Measurements from ENCODE around the gene KLHL3. TPM values are rescaled to one million over a fixed set of nuclear protein-coding genes. Genes with fewer than 3 reads are reported as not detected.

KLHL3 gene
- total RNA-seq, 1 experiment from 2014 or later = 16.9 TPM

DNA sequence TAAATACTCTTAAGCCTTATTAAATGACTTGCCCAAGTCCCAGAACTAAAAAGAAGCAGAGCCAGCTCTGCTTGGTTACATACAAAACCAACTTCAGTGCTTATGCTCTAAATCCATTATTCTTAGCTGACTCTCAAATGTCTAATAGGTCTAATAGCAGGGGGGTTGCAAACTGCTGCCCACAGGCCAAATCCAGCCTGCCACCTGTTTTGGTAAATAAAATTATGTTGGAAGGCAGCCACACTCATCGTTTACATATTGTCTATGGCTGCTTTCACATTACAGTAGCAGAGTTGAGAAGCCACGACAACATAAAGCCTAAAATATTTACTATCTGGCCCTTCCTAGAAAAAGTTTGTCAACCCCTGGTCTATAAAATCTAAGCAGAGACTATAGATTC, 69.0 kb downstream of the KLHL3 start:
- no peak for DNase-seq
- Mint-ChIP-seq H3K27ac (ENCODE audit: unreplicated experiment) (peak overlapping the region; percentile 28), H3K4me1 (ENCODE audit: low read depth, unreplicated experiment) (peaks cover 58% of the 10 kb centered on the region), H3K27me3 (ENCODE audit: unreplicated experiment) (no peaks in the 10 kb centered on the region), H3K36me3 (ENCODE audit: insufficient read depth, unreplicated experiment) (peaks cover 8% of the 10 kb centered on the region), H3K9me3 (ENCODE audit: low read depth, unreplicated experiment) (no peaks in the 10 kb centered on the region), H3K4me3 (ENCODE audit: low read depth, unreplicated experiment) (peak overlapping the region; percentile 14)
- intact Hi-C loops (cut with micrococcal nuclease; ENCODE audit: unreplicated experiment) = loop anchor here (2.0 to 10.0 kb wide), 2 partner anchors 52 to 158 kb away; no protein-coding TSS in a partner anchor
- CTCF ChIA-PET = interaction anchor here (0.5 to 2.1 kb wide), 9 partner anchors 37 to 94 kb away, joined by 3 to 12 read pairs (median 5); partner anchors contain the start of gene HNRNPA0
- no TSS peak for BruUV-seq (replicated peaks)
- TF ChIP-seq, protein P1, sequence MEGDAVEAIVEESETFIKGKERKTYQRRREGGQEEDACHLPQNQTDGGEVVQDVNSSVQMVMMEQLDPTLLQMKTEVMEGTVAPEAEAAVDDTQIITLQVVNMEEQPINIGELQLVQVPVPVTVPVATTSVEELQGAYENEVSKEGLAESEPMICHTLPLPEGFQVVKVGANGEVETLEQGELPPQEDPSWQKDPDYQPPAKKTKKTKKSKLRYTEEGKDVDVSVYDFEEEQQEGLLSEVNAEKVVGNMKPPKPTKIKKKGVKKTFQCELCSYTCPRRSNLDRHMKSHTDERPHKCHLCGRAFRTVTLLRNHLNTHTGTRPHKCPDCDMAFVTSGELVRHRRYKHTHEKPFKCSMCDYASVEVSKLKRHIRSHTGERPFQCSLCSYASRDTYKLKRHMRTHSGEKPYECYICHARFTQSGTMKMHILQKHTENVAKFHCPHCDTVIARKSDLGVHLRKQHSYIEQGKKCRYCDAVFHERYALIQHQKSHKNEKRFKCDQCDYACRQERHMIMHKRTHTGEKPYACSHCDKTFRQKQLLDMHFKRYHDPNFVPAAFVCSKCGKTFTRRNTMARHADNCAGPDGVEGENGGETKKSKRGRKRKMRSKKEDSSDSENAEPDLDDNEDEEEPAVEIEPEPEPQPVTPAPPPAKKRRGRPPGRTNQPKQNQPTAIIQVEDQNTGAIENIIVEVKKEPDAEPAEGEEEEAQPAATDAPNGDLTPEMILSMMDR (IDR thresholded peaks at IDR 0.05; ENCODE audit: unreplicated experiment) = no peak

DNA sequence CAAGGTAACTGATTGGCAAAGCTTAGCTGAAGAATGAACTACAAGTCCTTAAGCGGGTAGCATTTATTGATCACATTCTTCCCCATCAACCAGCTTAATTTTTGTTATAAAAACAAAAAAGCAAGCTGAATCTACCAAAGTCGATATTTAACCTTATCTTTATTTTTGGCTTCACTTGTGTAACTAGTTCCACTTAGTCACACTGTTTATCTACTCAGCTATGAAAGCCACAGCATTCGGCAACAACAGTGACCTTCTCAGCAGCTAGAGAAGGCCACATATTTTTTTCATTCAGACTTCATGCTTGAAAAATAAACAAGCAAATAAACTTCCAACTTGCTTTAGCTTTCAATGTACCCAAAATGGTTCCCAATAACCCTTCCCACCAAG, 69.4 kb downstream of the KLHL3 start:
- TF ChIP-seq, protein P1 (IDR thresholded peaks at IDR 0.05; ENCODE audit: unreplicated experiment) = no peak
- no peak for DNase-seq
- peak overlapping the region; percentile 14 for H3K4me3 Mint-ChIP-seq (ENCODE audit: low read depth, unreplicated experiment)
- H3K4me1 Mint-ChIP-seq (ENCODE audit: low read depth, unreplicated experiment) = peaks cover 62% of the 10 kb centered on the region
- intact Hi-C loops (cut with micrococcal nuclease; ENCODE audit: unreplicated experiment) = loop anchor here (2.0 to 10.0 kb wide), 2 partner anchors 52 to 158 kb away; no protein-coding TSS in a partner anchor
- H3K27ac Mint-ChIP-seq (ENCODE audit: unreplicated experiment) = peak overlapping the region; percentile 28
- peaks cover 8% of the 10 kb centered on the region for H3K36me3 Mint-ChIP-seq (ENCODE audit: insufficient read depth, unreplicated experiment)
- no TSS peak for BruUV-seq (replicated peaks)
- H3K27me3 Mint-ChIP-seq (ENCODE audit: unreplicated experiment) = no peaks in the 10 kb centered on the region
- CTCF ChIA-PET = interaction anchor here (0.5 to 2.1 kb wide), 9 partner anchors 37 to 93 kb away, joined by 3 to 12 read pairs (median 5); partner anchors contain the start of gene HNRNPA0
- no peaks in the 10 kb centered on the region for H3K9me3 Mint-ChIP-seq (ENCODE audit: low read depth, unreplicated experiment)

DNA sequence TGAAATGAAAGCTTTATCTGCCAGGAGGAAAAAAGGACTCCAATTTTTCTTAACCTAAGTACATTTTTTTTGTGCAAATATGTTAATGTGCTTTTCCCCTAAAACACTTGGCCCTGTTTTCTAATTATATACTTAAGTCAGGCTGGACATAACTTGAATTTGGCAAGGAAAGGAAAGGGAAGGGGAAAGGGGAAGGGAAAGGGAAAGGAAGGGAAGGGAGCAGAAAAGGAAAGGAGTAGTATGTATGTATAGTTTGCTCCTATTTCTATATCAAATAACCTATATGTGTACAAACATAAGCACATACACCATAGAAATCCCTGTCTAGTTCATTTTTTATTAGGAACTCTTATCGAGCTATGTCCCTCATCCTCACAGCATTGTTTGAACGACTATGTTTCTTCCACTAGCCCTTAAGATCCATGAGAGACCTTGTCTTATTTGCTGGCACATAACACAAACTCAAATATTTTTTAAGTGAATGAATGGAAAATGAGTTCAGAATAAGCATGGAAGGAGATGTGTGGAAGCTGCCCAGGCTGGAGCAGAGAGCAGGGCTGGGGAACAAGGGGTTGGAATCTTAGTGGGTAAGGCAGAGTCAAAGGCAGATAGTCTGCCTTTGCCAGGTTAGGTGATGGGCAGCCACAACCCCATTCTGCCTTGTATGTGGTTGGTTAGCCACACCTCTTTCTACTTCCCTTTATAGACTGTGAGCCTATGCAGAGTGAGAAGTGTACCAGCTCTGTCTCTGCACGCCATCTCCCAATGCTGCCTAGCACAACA, 70.0 kb downstream of the KLHL3 start:
- Mint-ChIP-seq H3K27me3 (ENCODE audit: unreplicated experiment) (no peaks in the 10 kb centered on the region), H3K27ac (ENCODE audit: unreplicated experiment) (peak overlapping the region; percentile 28), H3K4me1 (ENCODE audit: low read depth, unreplicated experiment) (peaks cover 68% of the 10 kb centered on the region), H3K4me3 (ENCODE audit: low read depth, unreplicated experiment) (peak overlapping the region; percentile 14), H3K36me3 (ENCODE audit: insufficient read depth, unreplicated experiment) (peaks cover 8% of the 10 kb centered on the region), H3K9me3 (ENCODE audit: low read depth, unreplicated experiment) (no peaks in the 10 kb centered on the region)
- peak; percentile 63 for DNase-seq
- TF ChIP-seq, protein P1 (IDR thresholded peaks at IDR 0.05; ENCODE audit: unreplicated experiment) = no peak
- no TSS peak for BruUV-seq (replicated peaks)
- intact Hi-C loops (cut with micrococcal nuclease; ENCODE audit: unreplicated experiment) = loop anchor here (2.0 to 10.0 kb wide), 2 partner anchors 53 to 159 kb away; no protein-coding TSS in a partner anchor
- CTCF ChIA-PET = interaction anchor here (0.8 to 2.1 kb wide), 8 partner anchors 36 to 89 kb away, joined by 3 to 12 read pairs (median 4); partner anchors contain the start of gene HNRNPA0

DNA sequence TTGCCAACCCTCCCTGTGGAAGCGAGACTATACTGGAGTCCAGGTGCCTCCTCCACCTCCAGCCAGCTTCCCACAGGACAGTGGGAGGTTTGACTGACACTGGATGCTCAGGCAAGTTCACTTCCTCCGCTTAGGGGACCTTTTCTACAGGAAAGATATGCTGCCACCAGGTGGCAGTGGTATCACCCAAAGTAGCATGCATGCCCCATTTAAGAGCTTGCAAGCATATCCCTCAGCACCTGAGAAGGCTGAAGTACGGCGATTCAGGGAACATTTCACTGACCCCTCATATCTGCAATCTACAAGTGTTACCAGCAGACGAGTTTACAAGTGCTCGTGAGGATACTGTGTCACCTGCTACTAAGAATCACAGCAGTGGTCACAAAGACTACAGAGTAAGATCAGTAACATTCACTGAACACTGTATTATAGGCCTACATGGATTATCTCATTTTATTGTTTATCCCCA, 75.5 kb downstream of the KLHL3 start:
- H3K36me3 Mint-ChIP-seq (ENCODE audit: insufficient read depth, unreplicated experiment) = no peaks in the 10 kb centered on the region
- TF ChIP-seq, protein P1 (IDR thresholded peaks at IDR 0.05; ENCODE audit: unreplicated experiment) = peak; percentile 85
- H3K9me3 Mint-ChIP-seq (ENCODE audit: low read depth, unreplicated experiment) = no peaks in the 10 kb centered on the region
- no TSS peak for BruUV-seq (replicated peaks)
- no peak overlapping the region for H3K4me3 Mint-ChIP-seq (ENCODE audit: low read depth, unreplicated experiment)
- H3K4me1 Mint-ChIP-seq (ENCODE audit: low read depth, unreplicated experiment) = peaks cover 30% of the 10 kb centered on the region
- DNase-seq = peak; percentile 78
- H3K27me3 Mint-ChIP-seq (ENCODE audit: unreplicated experiment) = no peaks in the 10 kb centered on the region
- intact Hi-C loops (cut with micrococcal nuclease; ENCODE audit: unreplicated experiment) = loop anchor here (1.0 to 10.0 kb wide), 4 partner anchors 32 to 164 kb away; partner anchors contain the start of gene KLHL3
- H3K27ac Mint-ChIP-seq (ENCODE audit: unreplicated experiment) = no peak overlapping the region
- CTCF ChIA-PET = interaction anchor here (0.6 to 4.8 kb wide), 25 partner anchors 8 to 586 kb away, joined by 3 to 152 read pairs (median 4); partner anchors contain the start of gene KLHL3
